GF-D8 (cell line): ENCODE results near the gene APBA2.
"Not testable (repeated sequence)": the region's sequence is repeated elsewhere in the genome, so short reads cannot be mapped to it uniquely, and the experiment has no call there.

Experiments
- DNase-seq: peaks from one replicate; lab custom pipeline; 2025; lab: John Stamatoyannopoulos, UW

APBA2 gene

GRCh38 chr15:28998511-28998910 is 112.7 kb downstream of the APBA2 start:
- no peak for DNase-seq

- no peak for DNase-seq
Observed at GRCh38 chr15:29003191-29003839, 117.5 kb downstream of the APBA2 start.

GRCh38 chr15:29003840-29004233 is 118.1 kb downstream of the APBA2 start:
- no peak for DNase-seq

- DNase-seq, result no peak
Observed at GRCh38 chr15:29005931-29006330, 120.2 kb downstream of the APBA2 start.

DNA sequence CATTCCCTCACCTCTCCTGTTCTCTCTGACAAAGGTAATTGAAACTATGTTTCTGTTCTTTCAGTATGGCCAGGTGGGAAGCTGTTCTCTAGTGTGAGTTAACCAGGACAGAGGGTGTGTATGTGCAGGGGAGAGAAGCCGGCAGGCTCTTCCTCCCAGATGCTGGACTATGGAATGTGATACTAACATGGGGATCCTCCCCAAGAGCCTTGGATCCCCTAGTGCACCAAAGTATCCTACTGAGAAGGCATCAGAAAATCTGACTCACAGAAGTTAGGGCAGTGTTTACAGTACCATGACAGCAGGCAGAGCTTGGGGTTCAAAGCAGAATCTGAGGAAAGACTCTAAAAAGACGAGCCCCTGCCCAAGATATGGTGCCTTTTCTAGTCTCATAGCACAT is 123.1 kb downstream of the APBA2 start:
- no peak for DNase-seq

DNA sequence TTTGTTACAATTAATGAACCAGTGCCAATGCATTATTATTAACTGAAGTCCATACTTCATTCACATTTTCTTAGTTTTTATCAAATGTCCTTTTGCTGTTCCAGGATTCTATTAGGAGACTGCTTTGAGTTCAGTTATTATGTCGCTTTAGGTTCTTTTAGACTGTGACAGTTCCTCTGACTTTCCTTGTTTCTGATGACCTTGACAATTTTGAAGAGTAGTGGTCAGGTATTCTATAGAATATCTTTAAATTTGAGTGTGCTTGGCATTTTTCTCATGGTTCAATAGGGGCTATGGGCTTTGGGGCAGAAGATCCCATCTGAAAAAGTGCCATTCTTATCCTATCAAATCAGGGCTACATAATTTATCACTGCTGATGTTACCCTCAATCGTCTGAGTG is 126.3 kb downstream of the APBA2 start:
- DNase-seq, result no peak

- DNase-seq, result no peak
Observed at GRCh38 chr15:29014493-29014892, 128.7 kb downstream of the APBA2 start.

- DNase-seq, result no peak
Observed at GRCh38 chr15:29016518-29016917, 130.7 kb downstream of the APBA2 start.

DNA sequence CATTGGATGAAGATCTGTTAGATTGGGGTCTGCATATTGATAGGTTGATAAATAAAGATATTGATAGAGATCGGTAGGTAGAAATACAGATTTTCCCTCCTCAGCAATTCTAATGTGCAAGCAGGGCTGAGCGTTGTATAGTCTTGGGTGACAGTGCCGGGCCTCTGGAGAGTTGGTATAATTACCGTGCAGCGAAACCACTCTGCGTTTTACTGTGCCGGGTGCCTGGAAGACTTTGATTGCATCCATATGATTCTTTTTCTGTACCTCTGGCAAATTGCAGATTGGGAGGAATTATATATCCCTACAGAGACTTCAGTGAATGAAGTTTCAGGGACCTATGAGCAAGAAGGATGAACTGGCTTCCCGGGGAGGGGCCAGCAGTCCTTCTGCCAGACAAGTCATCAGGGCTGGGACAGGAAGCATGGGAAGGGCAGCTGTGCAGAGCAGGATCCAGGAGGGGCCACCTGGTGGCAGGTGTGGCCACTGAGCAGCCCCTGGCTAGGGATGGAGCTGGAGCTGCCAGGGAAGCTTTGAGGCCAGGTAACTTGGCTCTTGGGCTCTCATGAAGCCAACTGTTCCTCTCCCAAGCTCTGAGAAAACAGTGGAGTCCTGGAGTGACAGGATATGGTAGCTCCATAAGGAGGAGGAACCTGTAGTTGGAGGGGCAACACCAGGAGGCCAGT is 132.5 kb downstream of the APBA2 start:
- no peak for DNase-seq

DNA sequence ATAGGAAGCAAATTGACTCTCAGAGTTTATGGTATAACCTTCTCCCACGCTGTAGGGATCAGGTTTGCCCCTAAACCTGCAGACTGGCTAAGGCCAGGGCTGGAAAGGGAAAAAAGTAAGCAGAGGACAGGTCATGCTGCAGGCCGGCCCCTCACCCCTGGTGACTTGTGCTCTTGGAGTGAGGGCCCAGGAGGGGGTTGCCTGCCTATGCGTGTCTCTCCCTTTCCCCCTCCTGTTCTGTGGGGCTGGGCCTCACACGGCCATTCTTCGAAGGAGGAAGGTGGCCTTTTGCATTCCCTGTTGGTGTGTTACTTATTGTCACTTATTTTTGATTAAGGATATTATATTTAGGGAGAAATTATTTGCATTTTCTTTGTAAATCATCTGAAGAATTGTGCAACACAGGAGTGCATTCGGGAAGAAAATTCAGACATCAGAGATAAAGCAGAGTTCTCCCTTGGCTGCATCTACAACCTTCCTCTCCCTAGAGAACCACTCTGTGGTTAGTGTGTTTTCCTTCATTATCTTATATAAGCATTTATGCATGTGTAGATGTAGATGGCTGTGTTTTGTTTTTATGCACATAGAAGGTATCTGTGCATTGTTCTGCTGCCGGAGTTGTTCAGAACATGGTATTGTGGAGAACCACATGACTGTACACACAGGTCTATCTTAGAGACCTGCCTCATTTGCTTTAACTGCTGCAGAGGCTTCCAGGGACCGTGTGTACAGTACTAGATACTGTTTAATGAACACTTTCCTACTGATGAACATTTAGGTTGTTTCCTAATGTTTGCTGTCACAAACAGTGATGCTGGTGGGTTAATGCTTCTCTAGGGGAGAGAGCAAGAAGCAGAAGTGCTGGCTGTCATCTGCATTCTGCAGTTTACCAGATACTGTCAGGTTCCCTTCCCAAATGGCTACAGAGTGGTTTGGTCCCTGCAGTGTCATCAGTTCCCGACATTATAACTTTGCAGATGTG is 133.5 kb downstream of the APBA2 start:
- DNase-seq, result no peak

DNA sequence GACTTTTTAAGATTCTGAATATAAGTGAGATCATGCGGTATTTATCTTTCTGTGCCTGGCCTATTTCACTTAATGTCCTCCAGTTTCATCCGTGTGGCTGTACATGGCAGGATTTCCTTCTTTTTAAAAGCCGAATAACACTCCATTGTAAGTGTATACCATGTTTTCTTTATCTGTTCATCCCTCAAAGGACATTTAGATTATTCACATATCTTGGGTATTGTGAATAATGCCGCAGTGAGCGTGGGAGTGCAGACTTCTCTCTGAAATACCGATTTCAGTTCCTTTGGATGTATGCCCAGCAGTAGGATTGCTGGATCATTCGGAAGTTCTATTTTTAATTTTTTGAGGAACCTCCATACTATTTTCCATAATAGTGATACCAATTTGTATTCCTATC is 136.1 kb downstream of the APBA2 start:
- DNase-seq, result no peak

DNA sequence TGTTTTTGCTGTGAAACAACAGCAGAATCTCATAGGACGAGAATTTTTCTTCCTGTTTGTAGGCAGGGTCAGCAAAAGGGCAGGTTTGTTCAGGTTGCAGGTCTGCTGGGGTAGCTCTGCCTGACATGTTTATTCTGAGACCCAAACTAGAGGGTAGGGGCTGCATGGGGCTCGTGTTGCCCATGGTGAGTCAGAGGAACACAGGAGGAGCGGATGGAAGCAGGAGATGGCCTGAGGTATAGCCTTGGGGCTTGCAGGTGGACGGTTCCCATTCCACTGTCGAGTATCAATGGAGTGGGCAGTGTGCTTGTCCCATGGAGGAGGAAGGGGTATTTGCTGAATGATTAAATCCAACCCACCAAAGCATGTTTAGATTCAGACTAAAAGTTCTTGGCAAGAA is 138.9 kb downstream of the APBA2 start:
- DNase-seq, result no peak

DNA sequence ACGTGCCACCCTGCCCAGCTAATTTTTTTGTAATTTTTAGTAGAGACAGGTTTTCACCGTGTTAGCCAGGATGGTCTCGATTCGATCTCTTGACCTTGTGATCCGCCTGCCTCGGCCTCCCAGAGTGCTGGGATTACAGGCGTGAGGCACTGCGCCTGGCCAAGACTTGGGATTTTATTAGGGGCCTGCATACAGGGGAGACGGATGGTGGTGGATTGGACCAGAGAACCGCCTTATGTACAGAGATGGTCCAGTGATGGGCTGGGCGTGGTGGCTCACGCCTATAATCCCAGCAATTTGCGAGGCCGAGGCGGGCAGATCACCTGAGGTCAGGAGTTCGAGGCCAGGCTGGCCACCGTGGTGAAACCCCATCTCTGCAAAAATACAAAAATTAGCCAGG is 139.6 kb downstream of the APBA2 start:
- not testable (repeated sequence) for DNase-seq

DNA sequence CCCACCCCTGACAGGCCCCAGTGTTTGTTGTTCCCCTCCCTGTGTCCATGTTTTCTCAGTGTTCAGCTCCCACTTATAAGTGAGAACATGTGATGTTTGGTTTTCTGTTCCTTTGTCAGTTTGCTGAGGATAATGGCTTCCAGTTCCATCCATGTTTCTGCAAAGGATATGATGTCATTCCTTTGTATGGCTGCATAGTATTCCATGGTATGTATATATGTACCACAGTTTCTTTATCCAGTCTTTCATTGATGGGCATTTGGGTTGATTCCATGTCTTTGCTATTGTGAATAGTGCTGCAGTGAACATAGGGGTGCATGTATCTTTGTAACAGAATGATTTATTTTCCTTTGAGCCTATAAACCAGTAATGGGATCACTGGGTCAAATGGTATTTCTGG is 142.4 kb downstream of the APBA2 start:
- DNase-seq, result not testable (repeated sequence)

DNA sequence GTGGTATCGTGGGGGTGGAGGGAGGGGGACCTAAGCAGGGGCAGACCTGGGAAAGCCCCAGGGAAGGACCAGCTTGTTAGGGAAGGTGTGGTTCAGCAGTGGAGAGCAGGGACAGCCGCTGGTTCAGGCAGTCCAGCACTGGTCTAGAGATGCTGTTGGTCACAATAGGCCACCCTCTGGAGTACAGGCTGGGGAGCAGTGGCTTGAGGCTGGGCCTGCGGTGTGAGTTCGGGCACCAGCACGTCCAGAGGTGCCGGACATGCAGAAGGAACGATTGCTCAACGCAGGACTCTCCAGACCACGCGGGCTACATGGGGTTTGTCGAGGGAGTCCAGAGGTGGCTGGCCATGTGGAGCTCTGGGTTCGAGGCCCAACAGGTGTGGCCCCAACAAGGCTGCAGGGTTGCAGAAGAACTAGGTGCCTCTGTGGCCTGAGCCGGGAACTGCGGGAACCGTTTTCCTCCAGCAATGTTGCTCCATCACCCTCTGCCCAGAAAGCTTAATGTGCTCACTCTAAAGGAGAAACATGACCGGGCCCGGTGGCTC is 143.9 kb downstream of the APBA2 start:
- no peak for DNase-seq

DNA sequence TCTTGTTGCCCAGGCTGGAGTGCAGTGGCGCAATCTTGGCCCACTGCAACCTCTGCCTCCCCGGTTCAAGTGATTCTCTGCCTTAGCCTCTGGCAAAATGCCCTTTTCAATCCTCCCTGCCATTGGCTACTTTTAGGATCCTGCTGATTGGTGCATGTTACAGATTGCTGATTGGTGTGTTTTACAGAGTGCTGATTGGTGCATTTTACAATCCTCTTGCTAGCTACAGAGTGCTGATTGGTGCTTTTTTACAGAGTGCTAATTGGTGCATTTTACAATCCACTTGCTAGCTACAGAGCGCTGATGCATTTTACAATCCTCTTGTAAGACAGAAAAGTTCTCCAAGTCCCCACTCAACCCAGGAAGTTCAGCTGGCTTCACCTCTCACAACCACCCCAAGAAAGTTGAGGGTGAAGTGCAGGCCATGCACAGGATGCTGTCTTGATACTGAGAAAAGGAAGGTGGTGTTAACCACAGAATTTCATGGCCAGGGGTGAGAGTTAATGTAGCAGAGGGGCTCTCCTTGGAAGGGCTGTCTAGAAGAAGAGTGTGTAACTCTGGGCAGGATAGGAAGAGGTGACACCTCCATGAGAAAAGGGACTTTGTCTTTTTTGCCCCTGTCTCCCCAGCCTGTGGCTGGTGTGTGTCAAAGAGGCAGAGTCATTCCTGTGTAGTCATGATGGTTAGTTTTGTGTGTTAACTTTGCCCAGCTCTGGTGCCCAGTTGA is 145.9 kb downstream of the APBA2 start:
- DNase-seq, result no peak

GRCh38 chr15:29032229-29032625 is 146.5 kb downstream of the APBA2 start:
- DNase-seq, result no peak

GRCh38 chr15:29032751-29033150 is 147.0 kb downstream of the APBA2 start:
- DNase-seq, result no peak

DNA sequence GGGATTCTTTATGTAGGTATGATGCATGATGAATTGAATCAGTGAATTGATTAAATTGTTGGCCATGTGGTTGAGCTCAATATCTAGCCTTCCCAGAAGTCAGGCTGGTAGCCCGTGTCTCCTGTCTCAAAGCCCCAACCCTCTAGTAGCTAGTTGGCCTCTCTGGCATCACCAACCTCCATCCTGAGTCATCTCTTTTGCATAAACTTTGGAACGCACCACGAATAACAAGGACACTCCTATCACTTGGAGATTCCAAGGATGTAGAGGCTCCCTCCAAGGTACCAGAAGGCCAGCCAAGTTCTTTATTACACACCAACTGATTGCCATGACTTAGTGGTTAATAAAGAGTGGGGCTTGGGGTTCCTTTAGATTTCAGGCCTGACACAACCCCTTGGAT is 148.4 kb downstream of the APBA2 start:
- DNase-seq, result no peak

DNA sequence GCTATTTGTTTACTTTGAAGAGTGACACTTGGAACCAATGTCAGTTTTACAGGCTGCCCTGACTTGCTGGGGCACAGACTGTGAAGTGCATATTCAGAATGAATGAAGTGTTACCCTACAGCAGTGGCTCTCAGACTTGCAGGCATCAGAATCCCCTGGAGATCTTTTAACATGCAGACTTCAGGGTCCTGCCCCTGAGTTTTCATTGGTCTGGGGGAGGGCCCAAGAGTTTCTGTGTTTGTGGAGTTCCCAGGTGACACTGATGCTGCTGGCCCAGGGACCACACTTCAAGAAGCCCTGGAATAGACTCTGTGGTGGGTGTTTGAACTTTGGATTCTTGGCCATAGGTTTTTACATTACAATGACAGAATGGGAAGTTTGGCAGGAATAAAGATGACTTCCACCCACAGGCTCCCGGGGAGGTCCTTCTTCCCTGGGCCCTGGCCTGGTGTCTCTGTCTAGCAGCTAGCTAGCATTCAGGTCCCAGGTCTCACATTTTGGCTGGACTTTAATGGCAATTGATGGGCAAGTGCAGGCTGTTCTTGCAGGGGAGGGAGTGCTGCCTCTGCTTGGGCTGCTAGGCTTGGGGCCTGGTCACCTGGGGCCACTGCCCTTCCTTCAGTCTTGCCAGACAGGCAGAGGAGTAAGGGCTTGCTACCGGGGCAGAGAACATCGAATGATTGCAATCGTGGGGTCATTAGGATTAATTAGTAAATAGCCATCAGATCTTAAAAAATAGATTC is 149.0 kb downstream of the APBA2 start:
- no peak for DNase-seq
